ENCODE data around the gene DNAJC1. TPM values are rescaled to one million over a fixed set of nuclear protein-coding genes. Genes with fewer than 3 reads are reported as not detected.

DNAJC1 gene
- total and polyA plus RNA-seq, 10 of the 15 experiments (the other 5 are each of a cell fraction or from before 2014, with no cell fraction given): 2.5 to 39.3 (median 20.4) TPM

DNA sequence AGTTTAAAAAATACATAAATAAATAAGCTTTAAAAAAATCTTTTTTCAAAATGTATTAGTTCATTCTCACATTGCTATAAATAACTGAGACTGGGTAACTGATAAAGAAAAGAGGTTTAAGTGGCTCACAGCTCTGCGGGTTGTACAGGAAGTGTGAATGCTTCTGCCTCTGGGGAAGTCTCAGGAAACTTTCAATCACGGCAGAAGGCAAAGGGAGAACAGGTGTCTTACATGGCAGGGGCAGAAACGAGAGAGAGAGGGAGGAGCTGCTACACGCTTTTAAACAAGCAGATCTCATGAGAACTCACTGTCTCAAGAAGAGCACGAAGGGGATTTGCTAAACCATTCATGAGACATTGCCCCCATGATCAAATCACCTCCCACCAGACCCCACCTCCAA, 114.6 kb downstream of the DNAJC1 start:
- RAD21 ChIA-PET (ENCODE audit: unreplicated experiment): interaction anchor here (0.6 to 1.2 kb wide), 3 partner anchors 84 to 610 kb away, joined by 3 to 4 read pairs (median 3); no protein-coding TSS in a partner anchor
- no peaks in the 10 kb centered on the region for H3K79me2 ChIP-seq (ENCODE audit: control insufficient read depth, insufficient read depth, low read length)
- CTCF ChIA-PET: interaction anchor here (0.8 to 1.5 kb wide), 3 partner anchors 51 to 178 kb away, joined by 3 to 4 read pairs (median 4); no protein-coding TSS in a partner anchor
- ATAC-seq (peak; percentile 93), DNase-seq (ENCODE audit: low read depth, low spot score) (peak; percentile 93), FAIRE-seq (peak; percentile 99)
- POLR2A ChIA-PET: interaction anchor here (0.6 to 1.2 kb wide), 3 partner anchors 115 to 382 kb away, joined by 3 to 5 read pairs (median 3); partner anchors contain the start of gene DNAJC1
- peaks cover 30% of the 10 kb centered on the region for H3K4me1 ChIP-seq (ENCODE audit: control insufficient read depth, insufficient read depth, low read length)
- in situ Hi-C loops (cut with MboI): no loop called here
- H3K4me2 ChIP-seq (ENCODE audit: control insufficient read depth, insufficient read depth): peak overlapping the region; percentile 5
- H3K4me3 ChIP-seq: no peak overlapping the region
- H3K9ac ChIP-seq (ENCODE audit: control insufficient read depth, insufficient read depth, low read length): peak overlapping the region; percentile 38
- WGBS (ENCODE audit: insufficient coverage, insufficient replicate concordance, low lambda C conversion rate, missing lambda C conversion rate): 4% methylated on average over 5 of the region's 5 CpGs
- no peaks in the 10 kb centered on the region for H3K27me3 ChIP-seq (replicated peaks in 1 of 2; ENCODE audit: control insufficient read depth in 2 of 2, insufficient read depth in 2 of 2, low read length in 1 of 2)
- H3K9me3 ChIP-seq (replicated peaks; ENCODE audit: control insufficient read depth, insufficient read depth, low read length): peaks cover 27% of the 10 kb centered on the region
- no peaks in the 10 kb centered on the region for H4K20me1 ChIP-seq (ENCODE audit: control insufficient read depth, insufficient read depth)
- BruUV-seq (replicated peaks): no TSS peak
- H2AFZ ChIP-seq (ENCODE audit: control insufficient read depth, low read depth, low read length): peak overlapping the region; percentile 58; the same call in 1 of the 2 replicates
- H3K36me3 ChIP-seq (ENCODE audit: control insufficient read depth in 2 of 2, insufficient read depth in 2 of 2, low read length in 1 of 2): no peaks in the 10 kb centered on the region; a peak in 2 of 4 replicates
- SMC1A ChIA-PET (ENCODE audit: uncharacterized antibody, unreplicated experiment): interaction anchor here (0.8 to 1.6 kb wide), 12 partner anchors 9 to 684 kb away, joined by 3 to 6 read pairs (median 4); no protein-coding TSS in a partner anchor
- H3K27ac ChIP-seq (ENCODE audit: control insufficient read depth, insufficient read depth): peak overlapping the region; percentile 91
- intact Hi-C loops (cut with micrococcal nuclease; ENCODE audit: unreplicated experiment): loop anchor here (2.0 kb wide), 1 partner anchor 64 kb away; no protein-coding TSS in a partner anchor
- TF ChIP-seq NFYB (IDR thresholded peaks at IDR 0.05; ENCODE audit: insufficient read depth, low read depth, low read length): no peak
- no peak for TF ChIP-seq BRCA1 (IDR thresholded peaks at IDR 0.05; ENCODE audit: low read depth, low read length)
- TF ChIP-seq, protein P1, sequence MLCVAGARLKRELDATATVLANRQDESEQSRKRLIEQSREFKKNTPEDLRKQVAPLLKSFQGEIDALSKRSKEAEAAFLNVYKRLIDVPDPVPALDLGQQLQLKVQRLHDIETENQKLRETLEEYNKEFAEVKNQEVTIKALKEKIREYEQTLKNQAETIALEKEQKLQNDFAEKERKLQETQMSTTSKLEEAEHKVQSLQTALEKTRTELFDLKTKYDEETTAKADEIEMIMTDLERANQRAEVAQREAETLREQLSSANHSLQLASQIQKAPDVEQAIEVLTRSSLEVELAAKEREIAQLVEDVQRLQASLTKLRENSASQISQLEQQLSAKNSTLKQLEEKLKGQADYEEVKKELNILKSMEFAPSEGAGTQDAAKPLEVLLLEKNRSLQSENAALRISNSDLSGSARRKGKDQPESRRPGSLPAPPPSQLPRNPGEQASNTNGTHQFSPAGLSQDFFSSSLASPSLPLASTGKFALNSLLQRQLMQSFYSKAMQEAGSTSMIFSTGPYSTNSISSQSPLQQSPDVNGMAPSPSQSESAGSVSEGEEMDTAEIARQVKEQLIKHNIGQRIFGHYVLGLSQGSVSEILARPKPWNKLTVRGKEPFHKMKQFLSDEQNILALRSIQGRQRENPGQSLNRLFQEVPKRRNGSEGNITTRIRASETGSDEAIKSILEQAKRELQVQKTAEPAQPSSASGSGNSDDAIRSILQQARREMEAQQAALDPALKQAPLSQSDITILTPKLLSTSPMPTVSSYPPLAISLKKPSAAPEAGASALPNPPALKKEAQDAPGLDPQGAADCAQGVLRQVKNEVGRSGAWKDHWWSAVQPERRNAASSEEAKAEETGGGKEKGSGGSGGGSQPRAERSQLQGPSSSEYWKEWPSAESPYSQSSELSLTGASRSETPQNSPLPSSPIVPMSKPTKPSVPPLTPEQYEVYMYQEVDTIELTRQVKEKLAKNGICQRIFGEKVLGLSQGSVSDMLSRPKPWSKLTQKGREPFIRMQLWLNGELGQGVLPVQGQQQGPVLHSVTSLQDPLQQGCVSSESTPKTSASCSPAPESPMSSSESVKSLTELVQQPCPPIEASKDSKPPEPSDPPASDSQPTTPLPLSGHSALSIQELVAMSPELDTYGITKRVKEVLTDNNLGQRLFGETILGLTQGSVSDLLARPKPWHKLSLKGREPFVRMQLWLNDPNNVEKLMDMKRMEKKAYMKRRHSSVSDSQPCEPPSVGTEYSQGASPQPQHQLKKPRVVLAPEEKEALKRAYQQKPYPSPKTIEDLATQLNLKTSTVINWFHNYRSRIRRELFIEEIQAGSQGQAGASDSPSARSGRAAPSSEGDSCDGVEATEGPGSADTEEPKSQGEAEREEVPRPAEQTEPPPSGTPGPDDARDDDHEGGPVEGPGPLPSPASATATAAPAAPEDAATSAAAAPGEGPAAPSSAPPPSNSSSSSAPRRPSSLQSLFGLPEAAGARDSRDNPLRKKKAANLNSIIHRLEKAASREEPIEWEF (IDR thresholded peaks at IDR 0.05; ENCODE audit: insufficient replicate concordance, low read depth, low read length): peak; percentile 63
- no peak for TF ChIP-seq ZNF274 (IDR thresholded peaks at IDR 0.05; ENCODE audit: insufficient read depth, insufficient read length)
- TF ChIP-seq ZNF622 (IDR thresholded peaks at IDR 0.05): no peak
- TF ChIP-seq SMAD1 (IDR thresholded peaks at IDR 0.05; ENCODE audit: low read depth, partially characterized antibody): no peak
- TF ChIP-seq NFIC (IDR thresholded peaks at IDR 0.05; ENCODE audit: low read depth, low read length): peak; percentile 90
- no peak for TF ChIP-seq EZH2 (IDR thresholded peaks at IDR 0.05; ENCODE audit: borderline replicate concordance, control insufficient read depth, low read depth, low read length)
- peak; percentile 27; the same call in 1 of the 2 replicates for TF ChIP-seq ZBED1 (IDR thresholded peaks at IDR 0.05; ENCODE audit: borderline replicate concordance)
- TF ChIP-seq ESRRA (IDR thresholded peaks at IDR 0.05; ENCODE audit: low read length): no peak
- no peak for TF ChIP-seq NFYA (IDR thresholded peaks at IDR 0.05; ENCODE audit: borderline replicate concordance, low read depth, low read length)
- TF ChIP-seq GATAD2B (conservative IDR thresholded peaks at IDR 0.05; ENCODE audit: low read depth): no peak
- no peak for TF ChIP-seq SUPT20H (IDR thresholded peaks at IDR 0.05; ENCODE audit: borderline replicate concordance, control insufficient read depth, low read depth, low read length)
- TF ChIP-seq BHLHE40 (IDR thresholded peaks at IDR 0.05; ENCODE audit: borderline replicate concordance in 1 of 2, low read depth in 2 of 2, low read length in 1 of 2): peak; percentile 44 to 64; a peak in 2 of 4 replicates
- TF ChIP-seq, protein P2, sequence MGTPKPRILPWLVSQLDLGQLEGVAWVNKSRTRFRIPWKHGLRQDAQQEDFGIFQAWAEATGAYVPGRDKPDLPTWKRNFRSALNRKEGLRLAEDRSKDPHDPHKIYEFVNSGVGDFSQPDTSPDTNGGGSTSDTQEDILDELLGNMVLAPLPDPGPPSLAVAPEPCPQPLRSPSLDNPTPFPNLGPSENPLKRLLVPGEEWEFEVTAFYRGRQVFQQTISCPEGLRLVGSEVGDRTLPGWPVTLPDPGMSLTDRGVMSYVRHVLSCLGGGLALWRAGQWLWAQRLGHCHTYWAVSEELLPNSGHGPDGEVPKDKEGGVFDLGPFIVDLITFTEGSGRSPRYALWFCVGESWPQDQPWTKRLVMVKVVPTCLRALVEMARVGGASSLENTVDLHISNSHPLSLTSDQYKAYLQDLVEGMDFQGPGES (IDR thresholded peaks at IDR 0.05): no peak
- peak; percentile 95 for TF ChIP-seq RUNX3 (IDR thresholded peaks at IDR 0.05; ENCODE audit: low read length)
- TF ChIP-seq RAD21 (IDR thresholded peaks at IDR 0.05; ENCODE audit: insufficient read depth, low read depth, low read length): no peak; the same call in 1 of the 2 replicates
- no peak for TF ChIP-seq HDAC2 (IDR thresholded peaks at IDR 0.05)
- TF ChIP-seq ZNF384 (IDR thresholded peaks at IDR 0.05; ENCODE audit: borderline replicate concordance, low read depth, low read length): 0 out of 2 replicates have a peak, but pooled peaks have one; percentile 21

Measured in GM12878 (cell line).